HG03432 (cell line): ENCODE results near the gene RALGDS.
"Not testable (repeated sequence)": the region's sequence is repeated elsewhere in the genome, so short reads cannot be mapped to it uniquely, and the experiment has no call there.

Source experiments
- ATAC-seq: cut with Tn5 transposase; IDR thresholded peaks from one replicate; pipeline ENCODE4 v1.9.1; 2021; ENCODE audit warnings: mild to moderate bottlenecking, moderate library complexity; ENCODE audit not compliant: unreplicated experiment

RALGDS gene

GRCh38 chr9:133121198-133121914, at the start of gene RALGDS:
TSS of gene RALGDS (minus strand) at chr9:133121240. CDS start at chr9:133121154, 86 bp downstream.
- ATAC-seq: peak; percentile 63

GRCh38 chr9:133170716-133171115, 49.7 kb upstream of the RALGDS start:
- no peak for ATAC-seq

- ATAC-seq: not testable (repeated sequence)
These were observed 48.6 kb upstream of the RALGDS start for GRCh38 chr9:133169687-133170086.

GRCh38 chr9:133169102-133169501, 48.1 kb upstream of the RALGDS start:
- ATAC-seq: no peak

GRCh38 chr9:133168432-133168831, 47.4 kb upstream of the RALGDS start:
- ATAC-seq: no peak

GRCh38 chr9:133167769-133168168, 46.7 kb upstream of the RALGDS start:
- no peak for ATAC-seq

- ATAC-seq: no peak
These were observed 46.2 kb upstream of the RALGDS start for GRCh38 chr9:133167096-133167730.

- ATAC-seq: no peak
These were observed 45.4 kb upstream of the RALGDS start for GRCh38 chr9:133166392-133166791.

- no peak for ATAC-seq
These were observed 44.4 kb upstream of the RALGDS start for GRCh38 chr9:133165452-133165730.

- no peak for ATAC-seq
These were observed 43.2 kb upstream of the RALGDS start for GRCh38 chr9:133164191-133164590.

GRCh38 chr9:133163504-133164172, 42.6 kb upstream of the RALGDS start, which contains the start of gene GBGT1:
TSS of gene GBGT1 (minus strand) at chr9:133163914. CDS start at chr9:133162412, 1,502 bp downstream.
- peak; percentile 64 for ATAC-seq

GRCh38 chr9:133162861-133163503, 41.9 kb upstream of the RALGDS start:
- no peak for ATAC-seq

- ATAC-seq: no peak
These were observed 40.5 kb upstream of the RALGDS start for GRCh38 chr9:133161547-133161950.

- no peak for ATAC-seq
These were observed 39.9 kb upstream of the RALGDS start for GRCh38 chr9:133160742-133161546.

- no peak for ATAC-seq
These were observed 37.7 kb upstream of the RALGDS start for GRCh38 chr9:133158695-133159094.

GRCh38 chr9:133155156-133155555, 34.1 kb upstream of the RALGDS start:
- no peak for ATAC-seq

- ATAC-seq: no peak
These were observed 33.3 kb upstream of the RALGDS start for GRCh38 chr9:133154097-133154989.

GRCh38 chr9:133153227-133154096, 32.4 kb upstream of the RALGDS start:
- ATAC-seq: no peak
